Rectal smooth muscle tissue (tissue), 1 donor: Measurements from ENCODE around the gene CDH2.

Experiments used
- H3K27ac ChIP-seq: one replicate; pipeline ENCODE4 v1.7.0; 2013; ENCODE audit warnings: low read depth, low read length, inconsistent platforms
- H3K27me3 ChIP-seq: one replicate; pipeline ENCODE4 v1.7.0; 2013; ENCODE audit warnings: low read length; ENCODE audit not compliant: control insufficient read depth, insufficient read depth
- H3K36me3 ChIP-seq: one replicate; pipeline ENCODE4 v1.7.0; 2013; ENCODE audit warnings: low read length; ENCODE audit not compliant: control insufficient read depth, insufficient read depth
- H3K4me1 ChIP-seq: one replicate; pipeline ENCODE4 v1.7.0; 2013; ENCODE audit warnings: low read length; ENCODE audit not compliant: control insufficient read depth, insufficient read depth
- H3K4me3 ChIP-seq: one replicate; pipeline ENCODE4 v1.7.0; 2013; ENCODE audit warnings: low read length
- H3K9ac ChIP-seq: one replicate; pipeline ENCODE4 v1.7.0; 2013; ENCODE audit warnings: low read length

The CDH2 gene

DNA sequence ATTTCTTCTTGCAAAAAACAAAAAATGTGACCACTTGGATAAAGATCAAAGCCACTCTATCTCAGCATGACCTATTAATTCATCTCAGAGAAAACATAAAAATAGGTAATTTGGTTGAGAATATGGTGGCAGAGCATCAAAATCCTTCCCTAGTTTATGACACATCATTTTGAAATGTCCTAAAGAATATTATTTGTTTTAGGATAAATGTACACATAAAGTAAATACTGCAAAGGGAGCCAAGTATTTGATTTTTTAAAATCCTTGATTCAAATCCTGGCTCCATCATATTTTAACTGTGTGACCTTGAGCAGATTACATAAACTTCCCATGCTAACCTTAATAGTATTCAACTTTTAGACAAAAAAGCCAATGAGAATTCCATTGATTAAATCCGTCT is 206.6 kb downstream of the CDH2 start:
- H3K27ac ChIP-seq: no peak overlapping the region
- no peak overlapping the region for H3K9ac ChIP-seq
- no peaks in the 10 kb centered on the region for H3K27me3 ChIP-seq
- H3K4me1 ChIP-seq: no peaks in the 10 kb centered on the region
- no peaks in the 10 kb centered on the region for H3K36me3 ChIP-seq
- no peak overlapping the region for H3K4me3 ChIP-seq

DNA sequence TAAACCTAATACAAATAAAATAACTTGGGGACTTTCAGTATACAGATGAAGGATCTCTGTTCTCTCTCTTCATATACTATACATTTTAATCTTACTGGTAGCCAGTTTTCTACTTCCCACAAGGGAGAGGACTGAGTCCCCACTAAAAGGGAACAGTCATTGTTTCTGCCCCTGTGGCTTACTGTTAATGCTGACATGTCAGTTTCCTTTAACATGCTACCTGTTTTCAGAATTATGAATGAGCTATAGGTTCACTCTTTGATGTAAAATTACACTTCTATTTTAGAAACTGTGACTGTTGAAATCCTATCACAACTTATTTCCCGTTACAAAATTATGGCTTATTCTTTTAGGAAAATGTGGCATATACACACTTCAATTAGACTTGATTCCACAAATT is 207.7 kb downstream of the CDH2 start:
- no peak overlapping the region for H3K4me3 ChIP-seq
- H3K27me3 ChIP-seq: no peaks in the 10 kb centered on the region
- no peaks in the 10 kb centered on the region for H3K36me3 ChIP-seq
- no peak overlapping the region for H3K27ac ChIP-seq
- no peaks in the 10 kb centered on the region for H3K4me1 ChIP-seq
- H3K9ac ChIP-seq: no peak overlapping the region

DNA sequence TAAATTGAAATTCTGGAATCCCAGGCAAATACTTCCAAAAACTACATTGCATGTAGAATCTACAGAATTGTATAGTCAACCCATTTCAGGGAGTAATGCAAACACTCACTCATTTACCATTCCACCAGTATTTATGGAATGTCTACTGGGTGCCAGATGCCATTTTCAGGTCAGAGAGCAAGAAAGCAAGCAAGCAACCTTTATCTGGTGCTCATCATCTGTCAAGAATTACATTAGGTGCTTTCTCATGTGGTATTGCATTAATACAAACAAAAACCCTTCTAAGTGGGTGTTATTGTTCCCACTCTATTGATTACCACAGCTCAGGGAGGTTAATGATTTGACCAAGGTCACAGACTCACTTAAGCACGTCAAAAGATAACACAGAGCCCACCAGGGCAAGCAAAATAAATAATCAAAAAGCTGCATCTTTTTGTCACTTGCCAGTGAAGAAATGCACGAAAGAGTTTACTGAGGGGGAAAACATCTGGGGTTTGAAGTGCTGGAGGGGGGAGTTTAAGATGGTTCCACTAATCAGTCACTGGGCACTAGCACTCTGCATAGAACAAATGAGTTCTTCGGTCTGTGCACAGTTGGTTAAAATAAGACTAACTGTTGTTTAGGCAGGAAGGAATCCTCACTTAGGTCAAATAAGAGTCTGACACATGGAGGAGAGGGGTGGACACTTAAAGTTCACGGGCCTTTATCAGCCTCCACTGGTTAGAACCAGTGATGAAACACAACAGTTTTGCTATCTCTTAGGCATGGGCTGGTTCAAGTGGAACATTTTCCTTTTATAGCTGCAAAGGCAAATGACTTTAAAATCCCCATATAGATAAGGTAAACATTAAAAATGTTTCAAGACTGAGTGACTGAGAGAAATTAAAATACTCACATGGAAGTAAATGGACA is 208.8 kb downstream of the CDH2 start:
- H3K36me3 ChIP-seq: no peaks in the 10 kb centered on the region
- H3K9ac ChIP-seq: no peak overlapping the region
- H3K27ac ChIP-seq: no peak overlapping the region
- no peaks in the 10 kb centered on the region for H3K4me1 ChIP-seq
- H3K27me3 ChIP-seq: no peaks in the 10 kb centered on the region
- H3K4me3 ChIP-seq: no peak overlapping the region

DNA sequence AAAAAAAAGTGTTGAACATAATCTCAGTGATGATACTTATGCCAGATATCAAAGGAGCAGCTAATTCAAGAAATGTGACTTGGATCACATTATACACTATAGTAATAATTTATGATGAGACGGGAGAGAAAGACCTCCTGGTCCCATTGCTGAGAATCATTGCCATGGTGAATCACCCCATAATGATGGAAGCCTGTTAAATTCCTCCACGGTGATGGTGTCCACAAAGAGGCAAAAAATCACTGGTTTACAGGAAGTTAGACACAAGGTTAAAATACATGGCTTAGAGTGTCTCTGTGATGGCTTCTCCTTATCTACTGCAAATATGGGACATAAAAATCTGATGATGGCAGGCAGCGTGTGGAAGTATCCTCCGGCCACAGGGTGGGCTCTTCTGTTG is 210.0 kb downstream of the CDH2 start:
- H3K27me3 ChIP-seq: no peaks in the 10 kb centered on the region
- no peaks in the 10 kb centered on the region for H3K36me3 ChIP-seq
- H3K4me3 ChIP-seq: no peak overlapping the region
- H3K27ac ChIP-seq: no peak overlapping the region
- no peaks in the 10 kb centered on the region for H3K4me1 ChIP-seq
- no peak overlapping the region for H3K9ac ChIP-seq

DNA sequence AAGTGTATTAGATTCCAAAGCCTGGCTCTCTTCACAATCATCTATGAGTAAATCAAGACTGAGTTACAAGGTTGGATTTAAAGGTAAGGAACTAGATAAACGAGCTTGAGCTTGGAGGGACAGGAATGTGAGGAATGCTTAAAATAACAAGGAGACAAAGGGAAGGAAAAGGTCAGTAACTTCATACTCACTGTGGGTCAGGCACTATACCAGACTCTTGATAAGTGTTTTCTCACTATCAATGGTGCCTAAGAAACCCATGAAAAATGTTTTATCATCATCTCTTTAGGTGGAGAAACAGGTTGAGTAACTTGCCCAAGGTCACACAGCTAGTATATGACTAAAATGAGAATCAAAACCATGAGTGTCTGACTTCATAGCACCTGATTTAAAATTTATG is 212.1 kb downstream of the CDH2 start:
- Histone ChIP-seq H3K4me3 (no peak overlapping the region), H3K36me3 (no peaks in the 10 kb centered on the region), H3K4me1 (no peaks in the 10 kb centered on the region), H3K9ac (no peak overlapping the region), H3K27ac (no peak overlapping the region), H3K27me3 (no peaks in the 10 kb centered on the region)

DNA sequence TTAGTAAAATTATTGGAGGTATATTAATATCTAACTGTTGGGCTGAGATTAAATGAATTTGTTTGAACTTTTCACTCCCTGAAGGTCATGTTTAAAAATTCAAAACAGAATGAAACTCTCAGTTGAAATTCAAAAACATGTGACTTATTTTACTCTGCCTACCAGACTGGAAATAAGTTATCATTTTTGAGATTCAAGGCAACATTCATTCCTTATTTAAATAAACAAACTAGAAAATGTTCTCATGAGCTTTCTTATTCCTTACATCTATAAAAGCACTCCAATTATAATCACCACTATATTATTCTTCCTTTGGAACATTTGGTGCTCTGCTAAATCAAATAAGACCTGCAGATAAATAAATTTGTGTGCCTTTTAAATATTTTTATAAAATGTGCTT is 217.8 kb downstream of the CDH2 start:
- no peaks in the 10 kb centered on the region for H3K4me1 ChIP-seq
- H3K36me3 ChIP-seq: no peaks in the 10 kb centered on the region
- no peak overlapping the region for H3K4me3 ChIP-seq

DNA sequence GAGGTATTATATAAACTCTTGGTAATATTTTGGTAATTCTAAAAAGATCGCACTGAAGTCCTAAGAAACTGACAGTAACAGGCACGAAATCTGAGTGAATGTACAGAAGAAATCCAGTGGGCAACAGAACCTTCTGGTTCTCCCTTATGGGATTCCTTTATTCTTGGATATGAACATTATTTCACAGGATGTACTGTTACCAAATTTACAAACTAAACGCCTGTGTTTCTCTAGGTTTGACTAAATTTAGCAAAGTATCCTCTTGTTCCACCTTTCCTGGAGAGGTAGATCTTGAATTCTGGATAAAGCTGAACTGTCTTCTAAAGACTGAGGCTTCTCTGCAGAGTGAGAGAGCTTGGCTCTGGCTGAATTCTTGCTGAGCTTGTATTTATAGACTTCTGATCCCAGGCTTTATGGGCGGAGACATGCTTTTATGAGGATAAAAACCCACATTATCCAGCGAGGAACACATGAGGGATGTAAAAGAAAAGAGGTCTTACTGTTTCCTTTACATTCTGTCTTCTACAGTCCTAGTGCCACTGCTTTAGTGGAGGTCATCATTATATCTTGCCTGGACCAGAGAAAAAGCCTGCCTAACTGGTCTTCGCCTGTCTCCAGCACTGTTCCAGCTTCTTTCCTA is 220.8 kb downstream of the CDH2 start:
- Histone ChIP-seq H3K27me3 (no peaks in the 10 kb centered on the region), H3K4me1 (no peaks in the 10 kb centered on the region), H3K9ac (no peak overlapping the region), H3K36me3 (no peaks in the 10 kb centered on the region), H3K27ac (no peak overlapping the region), H3K4me3 (no peak overlapping the region)

More for the DNA sequence above, 217.8 kb downstream of the CDH2 start:
- Histone ChIP-seq H3K9ac (no peak overlapping the region), H3K27me3 (no peaks in the 10 kb centered on the region), H3K27ac (no peak overlapping the region)

DNA sequence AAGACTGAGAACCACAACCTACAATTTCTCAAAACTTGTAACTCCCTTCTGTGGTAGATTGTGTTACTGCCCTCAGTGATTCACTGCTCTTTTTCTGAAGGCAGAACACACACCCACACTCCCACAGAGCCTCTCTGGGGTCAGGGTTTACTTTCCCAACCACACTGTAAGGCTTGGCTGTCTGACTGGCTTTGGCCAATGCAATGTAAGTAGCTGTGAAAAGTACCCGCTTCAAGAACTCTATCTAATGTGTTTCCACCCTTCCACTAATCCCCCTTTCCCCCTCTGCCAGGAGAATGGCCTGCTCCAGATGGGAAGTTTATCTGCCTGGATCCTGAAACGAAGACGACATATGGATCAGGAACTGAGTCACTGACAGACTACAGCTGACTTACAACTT is 222.7 kb downstream of the CDH2 start:
- H3K36me3 ChIP-seq: no peaks in the 10 kb centered on the region
- H3K27me3 ChIP-seq: no peaks in the 10 kb centered on the region
- no peak overlapping the region for H3K4me3 ChIP-seq
- no peaks in the 10 kb centered on the region for H3K4me1 ChIP-seq
- H3K9ac ChIP-seq: no peak overlapping the region
- no peak overlapping the region for H3K27ac ChIP-seq

DNA sequence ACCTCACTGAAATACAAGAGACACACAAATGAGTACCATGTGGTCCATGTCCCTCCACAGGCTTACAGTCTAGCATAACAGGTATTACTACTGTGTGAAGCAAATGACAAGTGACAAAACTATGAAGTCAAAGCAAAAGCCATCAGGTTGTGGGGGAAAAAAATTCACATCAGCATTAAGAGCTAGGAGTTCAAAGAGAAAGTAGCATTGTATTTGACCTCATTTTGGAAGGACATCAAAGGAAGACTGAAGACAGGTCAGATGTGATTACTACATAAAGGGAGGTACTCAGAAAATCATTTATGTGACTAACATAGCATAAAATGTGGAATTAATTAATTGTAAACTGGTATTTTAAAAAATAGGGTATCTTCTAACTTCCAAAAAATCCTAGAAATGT is 224.2 kb downstream of the CDH2 start:
- Histone ChIP-seq H3K9ac (no peak overlapping the region), H3K4me3 (no peak overlapping the region), H3K4me1 (no peaks in the 10 kb centered on the region), H3K27ac (no peak overlapping the region), H3K27me3 (no peaks in the 10 kb centered on the region), H3K36me3 (no peaks in the 10 kb centered on the region)

DNA sequence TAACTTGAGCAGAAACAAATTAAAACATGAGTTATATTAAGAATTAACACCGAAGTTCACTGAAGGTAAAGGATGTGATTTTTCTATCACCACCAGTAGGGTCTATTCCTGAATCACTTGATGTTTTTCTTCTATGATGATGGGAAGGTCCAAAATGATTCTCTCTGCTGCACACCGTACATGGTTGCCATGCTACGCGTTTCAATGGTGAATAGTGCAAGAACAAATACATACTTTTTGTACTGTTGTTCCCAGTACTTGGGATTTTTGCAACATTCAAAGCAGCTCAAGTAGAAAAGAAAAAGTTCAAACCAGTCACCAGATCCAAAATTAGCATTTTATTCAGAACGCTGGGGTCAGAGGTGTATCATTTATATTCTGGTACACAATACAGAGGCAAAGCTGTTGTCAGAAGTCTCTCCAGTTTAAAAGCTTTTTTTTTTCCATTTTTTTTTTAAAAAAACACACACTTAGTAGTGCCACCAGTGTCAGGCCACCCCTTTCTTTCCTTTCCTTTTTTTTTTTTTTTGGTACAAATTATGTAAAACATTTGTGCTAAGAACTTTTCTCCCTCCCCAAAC is 226.2 kb downstream of the CDH2 start:
- Histone ChIP-seq H3K4me1 (no peaks in the 10 kb centered on the region), H3K4me3 (no peak overlapping the region), H3K27me3 (no peaks in the 10 kb centered on the region), H3K9ac (no peak overlapping the region), H3K27ac (no peak overlapping the region), H3K36me3 (no peaks in the 10 kb centered on the region)

DNA sequence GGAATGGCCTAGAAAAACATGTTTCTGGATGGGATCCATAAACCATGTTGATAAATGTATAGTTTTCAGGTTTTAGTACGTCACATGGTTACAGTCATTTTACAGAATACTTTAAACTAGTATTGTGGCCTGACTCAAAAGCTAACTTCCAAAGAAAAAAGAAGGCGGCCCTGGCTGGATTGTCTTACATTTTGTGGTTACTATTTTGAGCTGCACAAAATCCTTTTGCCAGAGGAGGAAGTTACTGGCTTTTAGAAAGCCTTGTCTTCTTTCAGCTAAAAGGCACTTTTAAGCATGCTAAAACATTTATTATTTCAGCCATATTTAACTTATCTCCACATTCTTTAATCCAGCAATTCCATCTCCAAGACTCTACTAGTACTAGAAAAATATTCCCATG is 227.9 kb downstream of the CDH2 start:
- no peak overlapping the region for H3K4me3 ChIP-seq
- H3K36me3 ChIP-seq: no peaks in the 10 kb centered on the region
- no peaks in the 10 kb centered on the region for H3K27me3 ChIP-seq
- no peak overlapping the region for H3K27ac ChIP-seq
- H3K9ac ChIP-seq: no peak overlapping the region
- H3K4me1 ChIP-seq: no peaks in the 10 kb centered on the region

DNA sequence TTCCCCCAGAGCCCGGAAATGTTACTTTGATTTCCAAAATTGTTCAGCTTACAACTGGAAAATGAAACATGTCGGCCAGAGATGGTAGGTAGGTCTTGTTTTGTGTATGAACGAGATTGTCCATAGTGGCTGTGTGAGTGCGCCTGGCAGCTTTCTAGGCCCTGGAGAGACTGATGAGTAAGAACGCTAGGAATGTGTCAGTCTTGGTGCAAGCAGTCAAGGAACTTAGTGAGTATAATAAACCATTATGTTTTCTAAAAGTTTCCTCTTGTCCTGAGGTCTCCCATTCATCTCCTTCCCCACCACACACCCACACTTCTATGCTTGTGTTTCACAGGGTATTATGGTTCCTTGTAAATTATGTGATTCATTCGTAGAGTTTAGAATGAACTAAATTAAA is 234.2 kb downstream of the CDH2 start:
- Histone ChIP-seq H3K4me3 (no peak overlapping the region), H3K27me3 (no peaks in the 10 kb centered on the region), H3K4me1 (no peaks in the 10 kb centered on the region), H3K27ac (no peak overlapping the region), H3K36me3 (no peaks in the 10 kb centered on the region), H3K9ac (no peak overlapping the region)
